Activated T-cell treated with anti-CD3 and anti-CD28 coated beads for 24 hours (primary cell): ENCODE data around the gene DSTYK.
"Not testable (repeated sequence)": the region's sequence is repeated elsewhere in the genome, so short reads cannot be mapped to it uniquely, and the experiment has no call there.

Experiments
- DNase-seq: peaks from one replicate; pipeline ENCODE4 v3.0.0-alpha.2; 2020; ENCODE audit warnings: low read depth

The DSTYK gene

GRCh38 chr1:205241366-205242030, 30.0 kb upstream of the DSTYK start:
- DNase-seq, result no peak

GRCh38 chr1:205240569-205240968, 29.1 kb upstream of the DSTYK start:
- DNase-seq, result no peak

- no peak for DNase-seq
These were observed 28.6 kb upstream of the DSTYK start for GRCh38 chr1:205240118-205240517.

- no peak for DNase-seq
These were observed 27.6 kb upstream of the DSTYK start for GRCh38 chr1:205239078-205239477.

GRCh38 chr1:205237526-205238484, 26.3 kb upstream of the DSTYK start:
- DNase-seq, result peak; percentile 44

GRCh38 chr1:205236951-205237475, 25.5 kb upstream of the DSTYK start:
- no peak for DNase-seq

GRCh38 chr1:205236526-205236925, 25.0 kb upstream of the DSTYK start:
- DNase-seq, result no peak

- no peak for DNase-seq
These were observed 24.4 kb upstream of the DSTYK start for GRCh38 chr1:205235951-205236350.

GRCh38 chr1:205233986-205234385, 22.5 kb upstream of the DSTYK start:
- DNase-seq, result not testable (repeated sequence)

GRCh38 chr1:205232945-205233397, 21.5 kb upstream of the DSTYK start:
- no peak for DNase-seq

GRCh38 chr1:205232127-205232820, 20.8 kb upstream of the DSTYK start:
- no peak for DNase-seq

GRCh38 chr1:205230982-205231381, 19.5 kb upstream of the DSTYK start:
- no peak for DNase-seq

- no peak for DNase-seq
These were observed 18.6 kb upstream of the DSTYK start for GRCh38 chr1:205229916-205230700.

GRCh38 chr1:205229399-205229871, 17.9 kb upstream of the DSTYK start:
- peak; percentile 53 for DNase-seq

- no peak for DNase-seq
These were observed 16.6 kb upstream of the DSTYK start for GRCh38 chr1:205228093-205228521.

GRCh38 chr1:205227584-205228013, 16.1 kb upstream of the DSTYK start, which contains the start of gene TMCC2:
TSS of gene TMCC2 (plus strand) at chr1:205227946. CDS start at chr1:205228565, 619 bp downstream.
- DNase-seq, result peak; percentile 70

- DNase-seq, result no peak
These were observed 15.5 kb upstream of the DSTYK start for GRCh38 chr1:205226868-205227583.

GRCh38 chr1:205225901-205226765, 14.6 kb upstream of the DSTYK start:
- no peak for DNase-seq

- DNase-seq, result no peak
These were observed 13.2 kb upstream of the DSTYK start for GRCh38 chr1:205224736-205225135.
